Measurements from ENCODE around the gene OSBPL10.

- no peak for TF ChIP-seq POLR2A (IDR thresholded peaks at IDR 0.05)
- TF ChIP-seq, protein P1, sequence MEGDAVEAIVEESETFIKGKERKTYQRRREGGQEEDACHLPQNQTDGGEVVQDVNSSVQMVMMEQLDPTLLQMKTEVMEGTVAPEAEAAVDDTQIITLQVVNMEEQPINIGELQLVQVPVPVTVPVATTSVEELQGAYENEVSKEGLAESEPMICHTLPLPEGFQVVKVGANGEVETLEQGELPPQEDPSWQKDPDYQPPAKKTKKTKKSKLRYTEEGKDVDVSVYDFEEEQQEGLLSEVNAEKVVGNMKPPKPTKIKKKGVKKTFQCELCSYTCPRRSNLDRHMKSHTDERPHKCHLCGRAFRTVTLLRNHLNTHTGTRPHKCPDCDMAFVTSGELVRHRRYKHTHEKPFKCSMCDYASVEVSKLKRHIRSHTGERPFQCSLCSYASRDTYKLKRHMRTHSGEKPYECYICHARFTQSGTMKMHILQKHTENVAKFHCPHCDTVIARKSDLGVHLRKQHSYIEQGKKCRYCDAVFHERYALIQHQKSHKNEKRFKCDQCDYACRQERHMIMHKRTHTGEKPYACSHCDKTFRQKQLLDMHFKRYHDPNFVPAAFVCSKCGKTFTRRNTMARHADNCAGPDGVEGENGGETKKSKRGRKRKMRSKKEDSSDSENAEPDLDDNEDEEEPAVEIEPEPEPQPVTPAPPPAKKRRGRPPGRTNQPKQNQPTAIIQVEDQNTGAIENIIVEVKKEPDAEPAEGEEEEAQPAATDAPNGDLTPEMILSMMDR (IDR thresholded peaks at IDR 0.05) = no peak
These were observed 345.5 kb downstream of the OSBPL10 start for GRCh38 chr3:31635545-31635944.
